ENCODE measurements around the gene PLCXD3.
"Not testable (repeated sequence)": the region's sequence is repeated elsewhere in the genome, so short reads cannot be mapped to it uniquely, and the experiment has no call there.

Gene PLCXD3

GRCh38 chr5:41510176-41510831 is at the start of gene PLCXD3:
PLCXD3 (minus strand) TSS chr5:41510601; CDS start chr5:41510526, 75 bp downstream.
- DNase-seq (ENCODE audit: low spot score), result no peak

DNA sequence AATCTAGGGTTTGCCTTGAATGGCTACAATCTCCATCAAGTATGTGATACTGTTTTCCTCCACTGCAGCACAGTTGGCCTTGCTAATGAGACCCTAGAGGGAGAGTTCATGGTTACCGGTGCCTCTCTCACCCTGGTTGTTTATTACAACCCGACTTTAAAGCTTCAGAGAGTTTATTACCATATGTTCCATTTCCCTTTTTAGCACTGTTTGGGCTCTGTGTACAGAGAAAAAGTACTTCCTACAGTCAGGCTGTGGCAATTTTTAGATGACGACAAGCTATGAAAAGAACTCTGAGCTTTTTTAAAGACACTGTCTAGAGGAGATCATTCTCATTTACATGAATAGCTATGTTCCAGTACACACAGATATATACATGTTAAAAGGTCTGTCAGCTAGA is 48.8 kb upstream of the PLCXD3 start:
- no peak for DNase-seq (ENCODE audit: low spot score)

GRCh38 chr5:41558295-41558694 is 47.9 kb upstream of the PLCXD3 start:
- DNase-seq (ENCODE audit: low spot score), result no peak

DNA sequence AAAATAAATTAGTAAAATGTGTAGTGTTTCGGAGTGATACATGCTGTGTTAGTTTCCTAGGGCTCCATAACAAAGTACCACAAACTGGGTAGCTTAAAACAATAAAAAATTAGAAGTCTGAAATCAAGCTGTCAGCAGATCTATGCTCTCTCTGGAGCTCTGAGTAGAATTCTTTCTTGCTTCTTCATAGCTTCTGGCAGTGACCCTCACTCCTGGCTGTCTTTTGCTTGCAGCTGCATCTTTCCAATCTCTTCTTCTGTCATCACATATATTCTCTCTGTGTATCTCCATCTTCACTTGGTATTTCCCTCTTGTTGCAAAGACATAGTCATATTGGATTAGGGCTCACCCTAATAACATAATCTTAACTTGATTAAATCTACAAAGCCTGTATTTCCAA is 37.6 kb upstream of the PLCXD3 start:
- DNase-seq (ENCODE audit: low spot score), result no peak

DNA sequence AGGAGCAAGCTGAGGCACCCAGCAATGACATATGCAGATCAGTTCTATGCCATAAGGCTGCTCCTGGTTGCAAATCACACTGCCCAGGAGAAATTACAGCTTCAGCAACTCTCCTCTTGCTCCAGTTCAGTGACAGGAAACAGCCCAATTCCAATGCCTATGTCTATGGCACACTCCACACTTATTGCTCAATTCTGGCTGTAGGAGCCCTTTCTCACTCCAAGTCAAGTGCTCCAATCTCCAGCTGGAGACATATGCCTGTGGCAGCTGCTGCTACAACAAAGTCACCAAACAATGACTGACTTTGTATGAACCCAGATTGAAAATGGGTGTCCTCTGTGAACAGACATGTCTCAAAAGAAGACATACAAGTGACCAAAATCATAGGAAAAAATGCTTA is 31.8 kb upstream of the PLCXD3 start:
- no peak for DNase-seq (ENCODE audit: low spot score)

GRCh38 chr5:41539454-41539853 is 29.1 kb upstream of the PLCXD3 start:
- DNase-seq (ENCODE audit: low spot score), result no peak

DNA sequence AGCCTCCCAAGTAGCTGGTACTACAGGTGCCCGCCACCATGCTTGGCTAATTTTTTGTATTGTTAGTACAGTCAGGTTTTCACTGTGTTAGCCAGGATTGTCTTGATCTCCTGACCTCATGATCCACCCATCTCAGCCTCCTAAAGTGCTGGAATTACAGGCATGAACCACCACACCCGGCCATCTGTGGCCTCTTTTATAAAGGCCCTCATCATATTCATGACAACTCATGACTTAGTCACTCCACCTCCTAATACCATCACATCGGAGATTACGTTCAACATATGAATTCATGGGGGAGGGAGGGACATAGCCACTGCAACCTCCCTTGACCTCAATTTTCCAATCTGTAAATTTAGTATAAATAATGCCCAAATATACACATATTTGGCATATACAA is 27.2 kb upstream of the PLCXD3 start:
- no peak for DNase-seq (ENCODE audit: low spot score)

DNA sequence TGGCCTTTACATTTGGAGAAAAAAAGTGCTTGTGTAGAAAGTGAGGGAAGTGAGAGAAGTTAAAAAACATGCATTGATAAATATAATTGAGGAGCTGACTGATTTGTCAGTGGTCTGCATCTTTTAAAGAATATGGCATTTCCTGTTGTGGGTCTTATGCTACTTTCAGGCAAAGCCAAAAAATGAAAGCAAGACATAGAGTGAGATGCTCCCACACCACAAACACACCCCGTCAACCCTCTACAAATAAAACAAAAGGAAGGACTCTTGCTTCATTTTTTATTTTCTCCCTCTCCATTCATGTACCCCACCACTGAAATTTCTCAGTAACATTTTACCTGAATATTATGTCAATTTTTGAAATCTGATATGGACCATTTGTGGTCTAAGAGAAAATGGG is 22.1 kb upstream of the PLCXD3 start:
- no peak for DNase-seq (ENCODE audit: low spot score)

DNA sequence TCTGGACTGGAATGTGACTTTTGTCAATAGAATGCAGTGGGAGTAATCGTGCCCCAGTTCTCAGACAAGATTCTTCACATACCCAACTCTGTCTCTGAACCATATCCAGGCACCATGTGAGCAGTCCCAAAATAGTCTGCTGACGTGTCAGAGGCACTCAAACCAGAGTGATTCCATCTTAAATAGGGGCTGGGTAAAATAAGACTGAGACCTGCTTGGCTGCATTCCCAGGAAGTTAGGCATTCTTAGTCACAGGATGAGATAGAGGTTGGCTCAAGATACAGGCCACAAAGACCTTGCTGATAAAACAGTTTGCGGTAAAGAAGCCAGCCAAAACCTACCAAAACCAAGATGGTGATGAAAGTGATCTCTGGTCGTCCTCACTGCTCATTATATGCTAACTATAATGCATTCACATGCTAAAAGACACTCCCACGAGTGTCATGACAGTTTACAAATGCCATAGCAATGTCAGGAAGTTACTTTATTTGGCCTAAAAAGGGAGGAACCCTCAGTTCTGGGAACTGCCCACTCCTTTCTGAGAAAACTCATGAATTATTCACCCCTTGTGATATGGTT is 16.9 kb upstream of the PLCXD3 start:
- no peak for DNase-seq (ENCODE audit: low spot score)

GRCh38 chr5:41526699-41527098 is 16.3 kb upstream of the PLCXD3 start:
- no peak for DNase-seq (ENCODE audit: low spot score)

DNA sequence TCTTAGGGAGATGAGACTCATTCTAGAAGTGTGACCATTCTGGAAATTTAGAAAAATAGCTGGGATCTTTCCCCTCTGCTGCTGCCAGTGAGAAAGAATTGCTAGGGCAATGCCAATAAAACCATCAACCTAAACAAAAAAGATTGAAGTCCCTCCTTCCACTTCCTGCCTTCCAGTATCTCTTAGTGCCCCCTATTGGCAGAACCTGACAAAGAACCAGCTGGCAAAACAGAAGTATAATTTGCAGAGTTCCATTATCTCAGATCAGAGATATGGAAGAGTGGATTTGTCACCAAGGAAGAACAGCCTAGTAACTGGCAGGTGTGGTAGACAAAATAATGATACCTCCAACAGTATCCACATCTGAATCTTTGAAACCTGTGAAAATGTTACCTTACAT is 13.8 kb upstream of the PLCXD3 start:
- DNase-seq (ENCODE audit: low spot score), result no peak

- no peak for DNase-seq (ENCODE audit: low spot score)
Observed at GRCh38 chr5:41522193-41522786, 11.9 kb upstream of the PLCXD3 start.

GRCh38 chr5:41519801-41520200 is 9.4 kb upstream of the PLCXD3 start:
- no peak for DNase-seq (ENCODE audit: low spot score)

DNA sequence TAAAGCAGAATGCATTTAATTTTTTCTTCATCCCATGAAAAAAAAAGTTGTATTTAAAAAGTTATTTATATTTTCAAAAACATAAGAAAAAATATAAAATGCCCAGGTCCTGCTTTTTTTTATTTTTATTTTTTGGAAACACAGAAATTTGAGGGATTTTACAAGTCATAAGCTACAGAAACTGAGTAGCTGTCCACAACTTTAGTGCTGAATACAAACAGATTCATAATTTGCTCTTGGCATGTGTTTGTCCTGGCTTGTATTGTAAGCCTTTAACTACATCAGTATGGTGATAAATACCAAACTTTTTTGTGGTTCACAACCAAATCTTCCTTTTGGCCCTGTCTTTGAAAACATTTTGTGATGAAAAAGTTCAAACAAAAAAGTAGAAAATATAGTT is 7.5 kb upstream of the PLCXD3 start:
- no peak for DNase-seq (ENCODE audit: low spot score)

- no peak for DNase-seq (ENCODE audit: low spot score)
Observed at GRCh38 chr5:41511241-41511640, 840 bp upstream of the PLCXD3 start.

GRCh38 chr5:41509399-41510175 is 814 bp downstream of the PLCXD3 start:
- DNase-seq (ENCODE audit: low spot score), result no peak

DNA sequence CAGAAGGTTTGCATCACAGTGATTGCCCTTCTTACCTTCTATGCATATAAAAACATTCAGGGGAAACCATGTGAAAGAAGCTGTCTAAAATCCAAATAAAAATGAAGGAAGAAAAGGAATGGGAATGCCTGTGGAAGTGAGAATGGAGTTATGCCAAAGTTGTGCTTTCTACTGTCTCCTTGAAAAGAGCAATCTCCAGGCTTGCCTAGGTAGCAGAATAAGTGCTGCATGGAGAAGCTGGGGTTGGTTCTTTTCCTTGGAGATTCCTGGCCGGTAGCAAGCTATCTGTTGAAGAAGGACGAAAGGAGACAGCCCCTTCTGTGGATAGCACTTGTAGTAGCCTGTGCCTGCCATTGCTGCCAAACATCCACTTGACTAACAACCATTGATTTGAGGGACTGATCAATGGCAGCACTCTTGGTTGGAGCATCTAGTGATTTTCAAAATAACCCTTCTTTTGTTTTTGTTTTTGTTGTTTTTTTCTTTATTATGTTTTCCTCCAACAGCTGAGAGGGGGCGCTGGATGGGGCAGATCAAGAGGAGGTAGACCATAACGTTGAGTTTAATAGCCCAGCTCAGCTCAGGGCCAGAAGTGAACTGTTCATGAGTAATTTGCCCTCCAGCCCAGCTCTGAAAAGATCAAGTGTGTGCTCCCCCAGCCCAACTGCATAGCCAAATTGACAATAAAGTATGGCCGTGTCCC is 1.6 kb downstream of the PLCXD3 start:
- DNase-seq (ENCODE audit: low spot score), result no peak

GRCh38 chr5:41508186-41508585 is 2.2 kb downstream of the PLCXD3 start:
- no peak for DNase-seq (ENCODE audit: low spot score)

- no peak for DNase-seq (ENCODE audit: low spot score)
Observed at GRCh38 chr5:41507501-41507900, 2.9 kb downstream of the PLCXD3 start.

- no peak for DNase-seq (ENCODE audit: low spot score)
Observed at GRCh38 chr5:41503860-41504259, 6.5 kb downstream of the PLCXD3 start.

DNA sequence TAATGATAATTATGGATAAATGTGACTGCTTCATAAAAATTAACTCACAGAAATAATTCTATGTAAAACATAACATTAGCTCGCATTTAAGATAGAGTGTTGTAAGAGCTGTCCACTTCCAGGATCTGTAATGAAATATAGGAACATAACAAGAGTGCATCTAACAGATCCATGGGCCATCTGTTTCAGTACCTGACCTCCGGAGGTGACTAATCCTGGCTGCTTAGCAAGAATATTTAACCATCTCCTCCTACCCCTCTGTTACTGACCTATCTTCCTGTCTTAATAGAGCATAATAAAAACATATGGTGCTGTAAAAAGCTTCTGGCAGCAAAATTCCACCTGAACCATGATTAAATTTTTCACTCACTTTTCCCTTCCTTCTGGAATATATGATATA is 7.1 kb downstream of the PLCXD3 start:
- no peak for DNase-seq (ENCODE audit: low spot score)

- DNase-seq (ENCODE audit: low spot score), result not testable (repeated sequence)
Observed at GRCh38 chr5:41493490-41494126, 16.8 kb downstream of the PLCXD3 start.
